MV-4-11 (cell line): ENCODE results near the gene SSX2B.
"Not testable (repeated sequence)": the region's sequence is repeated elsewhere in the genome, so short reads cannot be mapped to it uniquely, and the experiment has no call there.

Experiments
- DNase-seq: peaks from one replicate; lab custom pipeline; 2025; lab: John Stamatoyannopoulos, UW

The SSX2B gene

GRCh38 chrX:52750952-52751351 lies at the start of gene SSX2B:
Gene SSX2B, plus strand, starts transcription at chrX:52751252. Its CDS starts 1,429 bp downstream, at chrX:52752681.
- DNase-seq, result not testable (repeated sequence)

GRCh38 chrX:52707078-52707477 lies 44.0 kb upstream of the SSX2B start, which contains the start of gene SSX2:
Gene SSX2, minus strand, starts transcription at chrX:52707178. Its CDS starts 1,429 bp downstream, at chrX:52705749.
- DNase-seq, result not testable (repeated sequence)

GRCh38 chrX:52765983-52766382 lies 14.9 kb downstream of the SSX2B start:
- DNase-seq, result not testable (repeated sequence)

- not testable (repeated sequence) for DNase-seq
Observed at GRCh38 chrX:52773504-52773903, 22.5 kb downstream of the SSX2B start.

- DNase-seq, result not testable (repeated sequence)
Observed at GRCh38 chrX:52797327-52797726, 46.3 kb downstream of the SSX2B start, which contains the start of gene SPANXN5. Gene SPANXN5, minus strand, starts transcription at chrX:52797427. Its CDS starts 79 bp downstream, at chrX:52797348.

- DNase-seq, result not testable (repeated sequence)
Observed at GRCh38 chrX:52804876-52805275, 53.8 kb downstream of the SSX2B start.
